ENCODE results near the gene MASP1. TPM values are rescaled to one million over a fixed set of nuclear protein-coding genes. Genes with fewer than 3 reads are reported as not detected.

Gene MASP1
- polyA plus RNA-seq, 1 donor from 2014 or later: 0.19 TPM

- TF ChIP-seq POLR2AphosphoS5 (IDR thresholded peaks at IDR 0.05): no peak
Observed at GRCh38 chr3:187323091-187323490, 31.6 kb upstream of the MASP1 start (continued).

GRCh38 chr3:187322291-187322690 lies 30.8 kb upstream of the MASP1 start:
- Histone ChIP-seq H3K4me3 (ENCODE audit: low read length) (no peak overlapping the region), H3K9ac (ENCODE audit: low read length) (no peak overlapping the region), H3K9me2 (ENCODE audit: insufficient read depth, low read length) (no peaks in the 10 kb centered on the region), H3K4me2 (ENCODE audit: low read length) (no peak overlapping the region), H3K79me2 (replicated peaks; ENCODE audit: insufficient read depth, low read length) (no peaks in the 10 kb centered on the region), H3K27me3 (ENCODE audit: insufficient read depth, low read depth, low read length) (no peaks in the 10 kb centered on the region), H4K20me1 (ENCODE audit: insufficient read depth) (no peaks in the 10 kb centered on the region), H3K27ac (ENCODE audit: low read length) (no peak overlapping the region), H3F3A (ENCODE audit: insufficient read depth, low read length, poor library complexity, severe bottlenecking) (no peaks in the 10 kb centered on the region), H2AFZ (ENCODE audit: low read depth, low read length) (no peak overlapping the region), H3K9me3 (ENCODE audit: low read length) (no peaks in the 10 kb centered on the region), H3K36me3 (ENCODE audit: insufficient read depth, low read length) (no peaks in the 10 kb centered on the region)
- TF ChIP-seq MXI1 (conservative IDR thresholded peaks at IDR 0.05; ENCODE audit: poor library complexity, severe bottlenecking): no peak
- TF ChIP-seq SMC3 (conservative IDR thresholded peaks at IDR 0.05; ENCODE audit: poor library complexity): no peak

GRCh38 chr3:187321766-187322165 lies 30.2 kb upstream of the MASP1 start:
- TF ChIP-seq POLR2AphosphoS5 (IDR thresholded peaks at IDR 0.05) (no peak), RAD21 (conservative IDR thresholded peaks at IDR 0.05) (no peak), CTCF (IDR thresholded peaks at IDR 0.05; ENCODE audit: poor library complexity, severe bottlenecking) (no peak), TAF1 (IDR thresholded peaks at IDR 0.05; ENCODE audit: low read depth) (no peak), SMC3 (conservative IDR thresholded peaks at IDR 0.05; ENCODE audit: poor library complexity) (no peak), MXI1 (conservative IDR thresholded peaks at IDR 0.05; ENCODE audit: poor library complexity, severe bottlenecking) (no peak), EZH2 (IDR thresholded peaks at IDR 0.05; ENCODE audit: borderline replicate concordance, insufficient read depth, low read length, poor library complexity, severe bottlenecking) (no peak), EP300 (conservative IDR thresholded peaks at IDR 0.05; ENCODE audit: poor library complexity, severe bottlenecking) (no peak), REST (IDR thresholded peaks at IDR 0.05; ENCODE audit: borderline replicate concordance) (no peak)
- H3K9me2 ChIP-seq (ENCODE audit: insufficient read depth, low read length): no peaks in the 10 kb centered on the region

More at GRCh38 chr3:187321766-187322165, 30.2 kb upstream of the MASP1 start:
- no peaks in the 10 kb centered on the region for H3K9me3 ChIP-seq (ENCODE audit: low read length)
- H4K20me1 ChIP-seq (ENCODE audit: insufficient read depth): no peaks in the 10 kb centered on the region
- no peaks in the 10 kb centered on the region for H3K79me2 ChIP-seq (replicated peaks; ENCODE audit: insufficient read depth, low read length)
- H3K36me3 ChIP-seq (ENCODE audit: insufficient read depth, low read length): no peaks in the 10 kb centered on the region
- H3K27ac ChIP-seq (ENCODE audit: low read length): no peak overlapping the region
- H3K4me3 ChIP-seq (ENCODE audit: low read length): no peak overlapping the region
- no peak overlapping the region for H3K9ac ChIP-seq (ENCODE audit: low read length)
- no peaks in the 10 kb centered on the region for H3K27me3 ChIP-seq (ENCODE audit: insufficient read depth, low read depth, low read length)
- H2AFZ ChIP-seq (ENCODE audit: low read depth, low read length): no peak overlapping the region
- no peaks in the 10 kb centered on the region for H3F3A ChIP-seq (ENCODE audit: insufficient read depth, low read length, poor library complexity, severe bottlenecking)
- no peak overlapping the region for H3K4me2 ChIP-seq (ENCODE audit: low read length)

Measured in neural cell (in vitro differentiated cells).